ENCODE results near the gene KCNE4. TPM values are rescaled to one million over a fixed set of nuclear protein-coding genes. Genes with fewer than 3 reads are reported as not detected.
"Not testable (repeated sequence)": the region's sequence is repeated elsewhere in the genome, so short reads cannot be mapped to it uniquely, and the experiment has no call there.

The KCNE4 gene
- total RNA-seq, 1 experiment from 2014 or later, result not detected

DNA sequence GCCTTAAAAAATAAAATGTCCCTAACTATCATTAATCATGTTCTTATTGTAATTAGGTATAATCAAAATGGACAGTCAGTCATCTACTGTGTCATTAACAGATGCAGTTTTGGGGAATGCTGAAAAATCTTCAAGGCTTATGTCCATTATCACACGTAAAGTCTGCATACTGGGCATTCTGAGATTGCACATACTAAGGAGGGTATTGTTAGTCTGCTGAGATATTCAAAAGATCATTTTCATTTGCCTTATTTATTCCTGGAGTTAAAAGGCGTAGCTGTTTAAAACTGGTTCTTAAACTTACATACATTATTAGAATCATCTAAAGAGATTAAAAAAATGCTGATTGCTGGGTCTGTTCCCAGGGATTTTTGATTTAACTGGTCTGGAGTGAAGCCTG, 27.4 kb downstream of the KCNE4 start:
- Mint-ChIP-seq H3K4me3 (ENCODE audit: unreplicated experiment) (no peak overlapping the region), H3K27me3 (ENCODE audit: insufficient read depth, unreplicated experiment) (no peaks in the 10 kb centered on the region), H3K27ac (ENCODE audit: low read depth, unreplicated experiment) (peak overlapping the region; percentile 24), H3K4me1 (ENCODE audit: insufficient read depth, unreplicated experiment) (peaks cover 7% of the 10 kb centered on the region), H3K36me3 (ENCODE audit: insufficient read depth, unreplicated experiment) (no peaks in the 10 kb centered on the region), H3K9me3 (ENCODE audit: unreplicated experiment) (no peaks in the 10 kb centered on the region)
- no peak for DNase-seq (ENCODE audit: unreplicated experiment)
- TF ChIP-seq, protein P1, sequence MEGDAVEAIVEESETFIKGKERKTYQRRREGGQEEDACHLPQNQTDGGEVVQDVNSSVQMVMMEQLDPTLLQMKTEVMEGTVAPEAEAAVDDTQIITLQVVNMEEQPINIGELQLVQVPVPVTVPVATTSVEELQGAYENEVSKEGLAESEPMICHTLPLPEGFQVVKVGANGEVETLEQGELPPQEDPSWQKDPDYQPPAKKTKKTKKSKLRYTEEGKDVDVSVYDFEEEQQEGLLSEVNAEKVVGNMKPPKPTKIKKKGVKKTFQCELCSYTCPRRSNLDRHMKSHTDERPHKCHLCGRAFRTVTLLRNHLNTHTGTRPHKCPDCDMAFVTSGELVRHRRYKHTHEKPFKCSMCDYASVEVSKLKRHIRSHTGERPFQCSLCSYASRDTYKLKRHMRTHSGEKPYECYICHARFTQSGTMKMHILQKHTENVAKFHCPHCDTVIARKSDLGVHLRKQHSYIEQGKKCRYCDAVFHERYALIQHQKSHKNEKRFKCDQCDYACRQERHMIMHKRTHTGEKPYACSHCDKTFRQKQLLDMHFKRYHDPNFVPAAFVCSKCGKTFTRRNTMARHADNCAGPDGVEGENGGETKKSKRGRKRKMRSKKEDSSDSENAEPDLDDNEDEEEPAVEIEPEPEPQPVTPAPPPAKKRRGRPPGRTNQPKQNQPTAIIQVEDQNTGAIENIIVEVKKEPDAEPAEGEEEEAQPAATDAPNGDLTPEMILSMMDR (IDR thresholded peaks at IDR 0.05; ENCODE audit: unreplicated experiment), result no peak
- ChIA-PET CTCF (no interaction called here), POLR2A (interaction anchor here (0.9 kb wide), 1 partner anchor 11 kb away, joined by 3 read pairs; no protein-coding TSS in a partner anchor)
- BruUV-seq (replicated peaks), result no TSS peak
- intact Hi-C loops (cut with micrococcal nuclease), result no loop called here

DNA sequence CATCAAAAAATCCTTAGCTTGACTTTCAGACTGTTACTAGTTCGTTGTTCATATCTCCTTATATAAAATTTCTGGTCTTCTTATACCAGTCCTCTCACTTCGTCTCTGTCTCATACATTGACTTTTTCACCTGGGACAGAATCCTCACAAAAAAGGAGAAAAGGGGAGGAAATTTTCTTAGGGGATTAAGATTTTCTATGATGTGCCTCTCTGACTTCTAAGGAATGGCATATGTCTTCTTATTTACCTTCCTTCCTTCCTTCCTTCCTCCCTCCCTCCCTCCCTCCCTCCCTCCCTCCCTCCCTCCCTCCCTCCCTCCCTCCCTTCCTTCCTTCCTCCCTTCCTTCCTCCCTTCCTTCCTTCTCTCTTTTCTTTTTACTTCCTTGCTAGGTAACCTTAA, 27.9 kb downstream of the KCNE4 start:
- Mint-ChIP-seq H3K4me1 (ENCODE audit: insufficient read depth, unreplicated experiment) (peaks cover 7% of the 10 kb centered on the region), H3K9me3 (ENCODE audit: unreplicated experiment) (no peaks in the 10 kb centered on the region), H3K27ac (ENCODE audit: low read depth, unreplicated experiment) (no peak overlapping the region), H3K4me3 (ENCODE audit: unreplicated experiment) (no peak overlapping the region), H3K36me3 (ENCODE audit: insufficient read depth, unreplicated experiment) (no peaks in the 10 kb centered on the region), H3K27me3 (ENCODE audit: insufficient read depth, unreplicated experiment) (no peaks in the 10 kb centered on the region)
- DNase-seq (ENCODE audit: unreplicated experiment), result no peak
- intact Hi-C loops (cut with micrococcal nuclease), result no loop called here
- TF ChIP-seq, protein P1 (IDR thresholded peaks at IDR 0.05; ENCODE audit: unreplicated experiment), result no peak
- POLR2A ChIA-PET, result interaction anchor here (0.9 kb wide), 1 partner anchor 10 kb away, joined by 3 read pairs; no protein-coding TSS in a partner anchor
- CTCF ChIA-PET, result no interaction called here
- BruUV-seq (replicated peaks), result no TSS peak

DNA sequence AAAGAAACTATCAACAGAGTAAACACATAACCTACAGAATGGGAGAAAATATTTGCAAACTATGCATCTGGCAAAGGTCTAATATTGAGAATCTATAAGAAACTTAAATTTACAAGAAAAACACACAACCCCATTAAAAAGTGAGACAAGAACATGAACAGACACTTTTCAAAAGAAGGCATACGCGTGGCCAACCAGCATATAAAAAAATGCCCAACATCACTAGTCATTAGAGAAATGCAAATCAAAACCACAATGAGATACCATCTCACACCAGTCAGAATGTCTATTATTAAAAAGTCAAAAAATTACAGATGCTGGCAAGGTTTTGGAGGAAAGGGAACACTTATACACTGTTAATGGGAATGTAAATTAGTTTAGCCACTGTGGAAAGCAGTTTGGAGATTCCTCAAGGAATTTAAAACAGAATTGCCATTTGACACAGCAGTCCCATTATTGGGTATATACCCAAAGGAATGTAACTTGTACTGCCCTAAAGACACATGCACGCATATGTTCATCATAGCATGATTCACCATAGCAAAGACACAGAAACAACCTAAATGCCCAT, 28.9 kb downstream of the KCNE4 start:
- H3K4me3 Mint-ChIP-seq (ENCODE audit: unreplicated experiment); H3K27ac Mint-ChIP-seq (ENCODE audit: low read depth, unreplicated experiment); H3K9me3 Mint-ChIP-seq (ENCODE audit: unreplicated experiment); H3K4me1 Mint-ChIP-seq (ENCODE audit: insufficient read depth, unreplicated experiment); H3K36me3 Mint-ChIP-seq (ENCODE audit: insufficient read depth, unreplicated experiment); H3K27me3 Mint-ChIP-seq (ENCODE audit: insufficient read depth, unreplicated experiment); intact Hi-C loops (cut with micrococcal nuclease); DNase-seq (ENCODE audit: unreplicated experiment); BruUV-seq (replicated peaks); CTCF ChIA-PET: not testable (repeated sequence)
- POLR2A ChIA-PET, result interaction anchor here (0.6 kb wide), 1 partner anchor 20 kb away, joined by 3 read pairs; no protein-coding TSS in a partner anchor

DNA sequence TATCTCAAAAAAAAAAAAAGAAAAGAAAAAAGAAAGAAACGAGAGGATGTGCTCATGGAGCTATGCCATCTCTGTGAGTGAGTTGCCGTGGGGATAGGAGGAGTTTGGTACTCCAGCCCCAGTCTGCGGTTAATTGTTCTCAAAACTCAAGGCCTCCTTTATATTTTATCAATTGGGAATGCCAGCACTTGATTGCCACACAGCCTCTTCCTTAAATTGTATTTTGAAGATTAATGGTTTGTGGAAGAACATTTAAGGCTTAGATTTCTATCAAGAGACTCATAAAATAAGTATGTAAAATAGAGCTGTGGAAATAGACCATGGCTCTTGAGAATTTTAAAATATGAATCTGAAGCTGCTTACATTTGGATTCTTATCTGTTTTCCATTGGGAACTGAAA, 29.8 kb downstream of the KCNE4 start:
- Mint-ChIP-seq H3K4me1 (ENCODE audit: insufficient read depth, unreplicated experiment) (peaks cover 3% of the 10 kb centered on the region), H3K27me3 (ENCODE audit: insufficient read depth, unreplicated experiment) (no peaks in the 10 kb centered on the region), H3K9me3 (ENCODE audit: unreplicated experiment) (no peaks in the 10 kb centered on the region), H3K4me3 (ENCODE audit: unreplicated experiment) (no peak overlapping the region), H3K36me3 (ENCODE audit: insufficient read depth, unreplicated experiment) (no peaks in the 10 kb centered on the region), H3K27ac (ENCODE audit: low read depth, unreplicated experiment) (no peak overlapping the region)
- DNase-seq (ENCODE audit: unreplicated experiment), result no peak
- no TSS peak for BruUV-seq (replicated peaks)
- intact Hi-C loops (cut with micrococcal nuclease), result no loop called here
- CTCF ChIA-PET, result interaction anchor here (0.6 to 0.7 kb wide), 2 partner anchors 20 to 175 kb away, joined by 3 to 4 read pairs; no protein-coding TSS in a partner anchor
- POLR2A ChIA-PET, result interaction anchor here (0.6 to 1.1 kb wide), 5 partner anchors 16 to 523 kb away, joined by 3 read pairs; no protein-coding TSS in a partner anchor
- TF ChIP-seq, protein P1 (IDR thresholded peaks at IDR 0.05; ENCODE audit: unreplicated experiment), result no peak
